Thyroid gland (tissue), 4 donors: Measurements from ENCODE around the gene CREBBP. TPM values are rescaled to one million over a fixed set of nuclear protein-coding genes. Genes with fewer than 3 reads are reported as not detected.
"Not testable (repeated sequence)": the region's sequence is repeated elsewhere in the genome, so short reads cannot be mapped to it uniquely, and the experiment has no call there.

Experiments used
- DNase-seq, 2 donors: peaks; one replicate each; pipeline ENCODE4 v3.0.0-alpha.2; 2019
- H3K27ac ChIP-seq, 3 donors: fragments of 200-600 bp; sonication (generic); 1 replicate in 2 of 3; 2 replicates in 1 of 3; pipeline ENCODE4 v1.5.1; 2016 to 2019; ENCODE audit warnings: mild to moderate bottlenecking in 1 of 3, moderate library complexity in 1 of 3
- H3K27me3 ChIP-seq: fragments of 200-600 bp; sonication (generic); one replicate; pipeline ENCODE4 v1.5.1; 2019
- H3K36me3 ChIP-seq, 2 donors: fragments of 200-600 bp; sonication (generic); one replicate each; pipeline ENCODE4 v1.5.1; 2016 to 2019
- H3K4me1 ChIP-seq, 2 donors: fragments of 200-600 bp; sonication (generic); one replicate each; pipeline ENCODE4 v1.5.1; 2017 to 2019
- H3K4me3 ChIP-seq, 3 donors: fragments of 200-600 bp; sonication (generic); replicated peaks in 1 of 3; 1 replicate in 2 of 3; 2 replicates in 1 of 3; pipeline ENCODE4 v1.5.1; 2016; ENCODE audit warnings: mild to moderate bottlenecking in 1 of 3
- H3K9me3 ChIP-seq: fragments of 200-600 bp; sonication (generic); one replicate; pipeline ENCODE4 v1.5.1; 2017
- CTCF ChIP-seq, 6 experiments: fragments of 200-600 bp in 3 of 6; fragments of 450-650 bp in 3 of 6; sonication (generic) in 3 of 6; IDR thresholded peaks; one replicate each; pipeline ENCODE4 v1.5.1; 2016 to 2019; ENCODE audit warnings: antibody characterized with exemption in 6 of 6, mild to moderate bottlenecking in 2 of 6, inconsistent platforms in 1 of 6, moderate library complexity in 1 of 6
- POLR2A ChIP-seq, 2 donors: fragments of 450-650 bp; IDR thresholded peaks; one replicate each; pipeline ENCODE4 v1.6.1; 2017; ENCODE audit warnings: antibody characterized with exemption in 2 of 2, mild to moderate bottlenecking in 2 of 2, moderate library complexity in 1 of 2
- WGBS, 2 donors: methylation state at CpG; one replicate each; pipeline ENCODE4 v1.1.5; 2017; 5-methylcytosine and 5-hydroxymethylcytosine counted together
- intact Hi-C: fragments of 100-400 bp; cut with DNase I; formaldehyde crosslinking; loops from one replicate; pipeline ENCODE4 v1.15.1; 2023
- total RNA-seq, 4 donors: library from RNA; depleted of rRNA; stranded (reverse); fragments of >200 nt; gene quantifications; one replicate each; pipeline ENCODE4 v1.2.3, GENCODE V29; 2016

The CREBBP gene
- total RNA-seq, 4 donors from 2014 or later: 52.5 to 157 (median 75.9) TPM

- WGBS, 2 donors: 92 to 93% methylated on average over 7 of the region's 7 CpGs
- Histone ChIP-seq H3K27ac (no peak overlapping the region), H3K36me3 (no peaks in the 10 kb centered on the region), H3K4me1 (peaks cover 9 to 12% of the 10 kb centered on the region in 2 donors), H3K27me3 (no peaks in the 10 kb centered on the region), H3K9me3 (no peaks in the 10 kb centered on the region), H3K4me3 (no peak overlapping the region)
- DNase-seq: no peak
- intact Hi-C loops: no loop called here
- no peak for TF ChIP-seq CTCF (IDR thresholded peaks at IDR 0.05)
- no peak for TF ChIP-seq POLR2A (IDR thresholded peaks at IDR 0.05)
Observed at GRCh38 chr16:3715430-3715829, 165.1 kb downstream of the CREBBP start.

- H3K27ac ChIP-seq, H3K36me3 ChIP-seq, H3K27me3 ChIP-seq, H3K9me3 ChIP-seq, DNase-seq, H3K4me3 ChIP-seq, intact Hi-C loops: not testable (repeated sequence)
- WGBS, 2 donors: 97% methylated on average over 10 of the region's 10 CpGs
- H3K4me1 ChIP-seq: peaks cover 9 to 12% of the 10 kb centered on the region in 2 donors
Observed at GRCh38 chr16:3714378-3714777, 166.1 kb downstream of the CREBBP start.

GRCh38 chr16:3713587-3714242 lies 166.8 kb downstream of the CREBBP start:
- TF ChIP-seq POLR2A (IDR thresholded peaks at IDR 0.05): no peak
- TF ChIP-seq CTCF (IDR thresholded peaks at IDR 0.05): no peak
- 91 to 93% methylated on average over 14 to 15 of the region's 15 CpGs for WGBS, 2 donors
- Histone ChIP-seq H3K27me3 (no peaks in the 10 kb centered on the region), H3K9me3 (no peaks in the 10 kb centered on the region), H3K27ac (no peak overlapping the region), H3K4me3 (no peak overlapping the region), H3K36me3 (no peaks in the 10 kb centered on the region), H3K4me1 (peaks cover 9 to 12% of the 10 kb centered on the region in 2 donors)
- intact Hi-C loops: no loop called here
- no peak for DNase-seq

GRCh38 chr16:3712861-3713372 lies 167.6 kb downstream of the CREBBP start:
- Histone ChIP-seq H3K9me3 (no peaks in the 10 kb centered on the region), H3K4me3 (no peak overlapping the region), H3K27me3 (no peaks in the 10 kb centered on the region), H3K36me3 (no peaks in the 10 kb centered on the region), H3K4me1 (peaks cover 6 to 7% of the 10 kb centered on the region in 2 donors), H3K27ac (no peak overlapping the region)
- intact Hi-C loops: no loop called here
- WGBS, 2 donors: 89 to 91% methylated on average over 16 of the region's 16 CpGs
- TF ChIP-seq CTCF (IDR thresholded peaks at IDR 0.05) (no peak), POLR2A (IDR thresholded peaks at IDR 0.05) (no peak)
- no peak for DNase-seq

GRCh38 chr16:3706253-3707012 lies 174.1 kb downstream of the CREBBP start:
- H3K9me3 ChIP-seq: no peaks in the 10 kb centered on the region
- intact Hi-C loops: no loop called here
- no peak for DNase-seq
- no peak overlapping the region for H3K27ac ChIP-seq
- no peaks in the 10 kb centered on the region for H3K4me1 ChIP-seq
- H3K36me3 ChIP-seq: no peaks in the 10 kb centered on the region
- no peaks in the 10 kb centered on the region for H3K27me3 ChIP-seq
- no peak overlapping the region for H3K4me3 ChIP-seq
- WGBS, 2 donors: 96 to 98% methylated on average over 10 of the region's 10 CpGs
- TF ChIP-seq CTCF (IDR thresholded peaks at IDR 0.05) (no peak), POLR2A (IDR thresholded peaks at IDR 0.05) (no peak)
